Head of caudate nucleus (tissue), 42 donors: ENCODE data around the gene EPHX1.
"Not testable (repeated sequence)": the region's sequence is repeated elsewhere in the genome, so short reads cannot be mapped to it uniquely, and the experiment has no call there.

Experiments used
- DNase-seq, 42 donors: peaks; one replicate each; pipeline versions ENCODE4 v3.0.0 to v3.0.0-alpha.2; 2020 to 2021; ENCODE audit warnings: mixed read lengths in 7 of 42
- intact Hi-C: fragments of 100-400 bp; cut with DNase I; formaldehyde crosslinking; loops from one replicate; pipeline ENCODE4 v1.15.0; 2022

Gene EPHX1

DNA sequence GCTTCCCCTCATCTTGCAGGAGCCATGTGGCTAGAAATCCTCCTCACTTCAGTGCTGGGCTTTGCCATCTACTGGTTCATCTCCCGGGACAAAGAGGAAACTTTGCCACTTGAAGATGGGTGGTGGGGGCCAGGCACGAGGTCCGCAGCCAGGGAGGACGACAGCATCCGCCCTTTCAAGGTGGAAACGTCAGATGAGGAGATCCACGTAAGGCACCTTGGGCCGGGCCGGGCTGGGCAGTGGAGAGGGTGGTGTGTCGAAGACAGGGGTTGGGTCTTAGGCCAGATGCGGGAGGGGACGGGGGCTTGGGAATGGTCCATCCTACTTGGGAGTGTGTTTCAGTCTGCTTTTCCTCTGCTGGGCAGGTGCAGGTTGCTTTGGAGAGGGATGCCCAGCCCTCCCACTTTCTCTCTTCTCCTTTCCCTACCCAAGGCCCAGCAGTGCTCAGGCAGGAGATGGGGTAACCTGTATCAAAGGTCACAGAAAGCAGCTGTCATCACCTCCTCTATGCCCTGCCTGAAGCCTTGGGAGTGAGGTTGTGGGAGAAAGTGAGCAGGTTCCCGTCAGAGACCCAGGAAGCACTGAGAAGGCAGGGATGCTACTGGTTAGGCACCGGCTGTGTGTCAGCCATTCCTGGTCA is 18.9 kb downstream of the EPHX1 start:
- DNase-seq, result no peak
- intact Hi-C loops, result no loop called here

DNA sequence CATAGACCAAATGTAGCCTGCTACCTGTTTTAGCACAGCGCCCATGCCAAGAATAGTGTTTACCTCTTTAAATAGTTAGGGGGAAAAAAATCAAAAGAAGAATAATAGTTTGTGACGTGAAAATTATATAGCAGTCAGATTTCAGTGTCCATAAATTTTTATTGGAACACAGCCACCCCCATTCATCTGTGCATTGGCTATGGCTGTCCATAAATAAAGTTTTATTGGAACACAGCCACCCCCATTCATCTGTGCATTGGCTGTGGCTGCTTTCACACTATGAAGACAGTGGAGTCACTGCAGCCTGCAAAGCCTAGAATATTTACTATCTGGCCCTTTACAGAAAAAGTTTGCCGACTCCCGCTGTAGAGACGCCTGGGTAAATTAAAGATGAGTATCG is 20.9 kb downstream of the EPHX1 start:
- intact Hi-C loops, result no loop called here
- DNase-seq, result no peak

GRCh38 chr1:225834417-225835329 is 24.7 kb downstream of the EPHX1 start:
- DNase-seq, result peak in 1 of 42 donors; percentile 44
- intact Hi-C loops, result no loop called here

- DNase-seq, result no peak
- intact Hi-C loops, result no loop called here
These were observed 25.9 kb downstream of the EPHX1 start for GRCh38 chr1:225835856-225836255.

DNA sequence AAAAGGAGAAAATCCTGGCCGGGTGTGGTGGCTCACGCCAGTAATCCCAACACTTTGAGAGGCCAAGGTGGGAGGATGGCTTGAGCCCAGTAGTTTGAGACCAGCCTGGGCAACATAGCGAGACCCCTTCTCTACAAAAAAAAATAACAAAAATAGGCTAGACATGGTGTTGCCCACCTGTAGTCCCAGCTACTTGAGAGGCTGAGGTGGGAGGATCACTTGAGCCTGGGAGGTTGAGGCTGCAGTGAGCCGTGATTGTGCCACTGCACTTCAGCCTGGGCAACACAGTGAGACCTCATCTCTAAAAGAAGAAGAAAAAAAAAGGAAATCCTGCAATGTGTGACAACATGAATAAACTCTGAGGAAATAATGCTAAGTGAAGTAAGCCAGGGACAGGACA is 26.4 kb downstream of the EPHX1 start:
- DNase-seq, intact Hi-C loops: not testable (repeated sequence)

DNA sequence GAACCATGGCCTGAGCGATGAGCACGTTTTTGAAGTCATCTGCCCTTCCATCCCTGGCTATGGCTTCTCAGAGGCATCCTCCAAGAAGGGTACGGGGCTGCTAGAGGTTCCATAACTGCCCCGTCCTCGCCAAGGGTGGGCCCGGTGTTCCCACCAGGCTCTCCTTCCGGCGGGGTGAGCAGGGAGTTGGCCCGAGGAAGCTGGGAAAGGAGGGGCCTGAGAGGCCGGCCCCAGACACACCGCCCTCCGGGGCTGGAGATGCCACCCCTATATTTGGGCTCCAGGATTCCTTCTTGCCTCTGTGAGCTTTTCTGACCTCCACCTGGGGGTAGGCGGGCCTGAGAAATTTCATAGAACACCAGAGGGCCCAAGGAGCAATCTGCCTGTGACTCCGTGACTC is 28.9 kb downstream of the EPHX1 start:
- intact Hi-C loops, result no loop called here
- DNase-seq, result no peak

DNA sequence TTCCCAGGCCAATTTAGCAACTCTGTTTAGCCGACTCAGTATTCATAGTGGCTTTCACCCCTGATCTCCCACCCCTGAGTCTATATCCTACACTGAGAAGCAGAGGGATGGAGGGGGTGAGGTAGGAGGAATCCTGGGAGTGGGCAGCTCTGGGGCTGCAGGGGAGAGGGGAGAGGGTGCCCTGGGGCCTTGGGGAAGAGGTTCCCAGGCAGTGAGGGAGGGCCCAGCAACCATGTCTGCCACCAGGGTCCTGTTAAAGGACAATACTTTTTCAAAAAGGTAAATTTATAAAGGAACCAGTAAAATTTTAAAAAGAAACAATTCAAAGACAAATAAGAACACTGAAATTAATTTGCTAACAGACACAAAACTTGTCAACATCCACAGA is 30.3 kb downstream of the EPHX1 start:
- DNase-seq, result no peak
- intact Hi-C loops, result no loop called here

DNA sequence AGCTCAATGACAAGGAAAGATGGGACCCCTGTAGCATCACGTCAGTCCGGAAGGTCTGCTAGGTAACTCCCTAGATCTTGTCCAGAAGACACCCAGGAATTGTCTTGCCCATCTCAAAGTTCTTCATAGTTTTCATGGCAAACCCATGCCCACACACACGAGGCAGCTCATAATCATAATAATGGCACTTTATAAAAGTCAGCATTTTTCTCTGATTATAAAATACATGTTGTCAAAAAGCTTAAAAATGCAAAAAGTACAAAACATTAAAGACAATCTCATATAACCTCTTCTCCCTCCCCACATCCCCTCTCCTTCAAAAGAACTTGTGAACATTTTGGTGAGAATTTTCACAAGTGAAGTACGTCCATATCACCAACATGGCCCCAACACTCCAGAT is 30.8 kb downstream of the EPHX1 start:
- DNase-seq, result no peak
- intact Hi-C loops, result no loop called here

DNA sequence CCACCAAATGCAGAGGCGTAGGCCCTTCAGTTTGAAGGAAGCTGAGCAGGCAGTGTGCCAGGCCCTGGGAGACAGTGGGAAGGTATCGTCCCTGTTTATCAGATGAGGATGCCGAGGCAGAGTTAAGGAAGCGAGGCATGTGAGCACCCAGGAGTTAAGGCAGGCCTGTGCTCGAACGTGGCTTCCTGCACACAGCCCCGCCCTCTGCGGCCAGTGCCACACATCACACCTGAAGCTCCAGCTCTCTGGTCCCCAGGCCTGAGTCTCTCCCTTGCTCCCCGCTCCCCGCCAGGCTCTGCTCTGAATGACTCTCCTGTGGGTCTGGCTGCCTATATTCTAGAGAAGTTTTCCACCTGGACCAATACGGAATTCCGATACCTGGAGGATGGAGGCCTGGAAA is 32.1 kb downstream of the EPHX1 start:
- no peak for DNase-seq
- intact Hi-C loops, result no loop called here

- intact Hi-C loops, result no loop called here
- DNase-seq, result no peak
These were observed 33.0 kb downstream of the EPHX1 start for GRCh38 chr1:225842788-225843425.

DNA sequence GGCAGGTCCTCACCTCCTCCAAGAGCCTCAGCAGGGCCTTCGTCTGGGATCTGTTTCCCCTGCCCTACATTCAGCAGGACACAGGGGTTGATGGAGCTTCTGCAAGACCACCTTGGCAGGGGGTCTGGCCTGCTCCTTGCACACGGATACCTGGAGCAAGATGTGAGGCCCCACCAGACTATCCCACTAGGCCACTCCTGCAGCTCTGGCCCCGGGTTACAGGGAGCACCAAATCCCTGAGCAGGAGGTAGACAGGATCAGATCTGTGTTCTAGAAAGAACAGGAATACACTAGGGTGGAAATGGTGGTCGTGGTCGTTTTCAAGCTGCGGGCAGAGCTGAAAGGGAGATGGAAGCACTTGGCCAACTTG is 33.5 kb downstream of the EPHX1 start:
- intact Hi-C loops, result no loop called here

GRCh38 chr1:225844236-225845061 is 34.5 kb downstream of the EPHX1 start:
- intact Hi-C loops, result no loop called here
- peak in 4 of 42 donors; percentile 33 to 56 (median 40) for DNase-seq

More for the DNA sequence above, 33.5 kb downstream of the EPHX1 start:
- DNase-seq, result no peak

DNA sequence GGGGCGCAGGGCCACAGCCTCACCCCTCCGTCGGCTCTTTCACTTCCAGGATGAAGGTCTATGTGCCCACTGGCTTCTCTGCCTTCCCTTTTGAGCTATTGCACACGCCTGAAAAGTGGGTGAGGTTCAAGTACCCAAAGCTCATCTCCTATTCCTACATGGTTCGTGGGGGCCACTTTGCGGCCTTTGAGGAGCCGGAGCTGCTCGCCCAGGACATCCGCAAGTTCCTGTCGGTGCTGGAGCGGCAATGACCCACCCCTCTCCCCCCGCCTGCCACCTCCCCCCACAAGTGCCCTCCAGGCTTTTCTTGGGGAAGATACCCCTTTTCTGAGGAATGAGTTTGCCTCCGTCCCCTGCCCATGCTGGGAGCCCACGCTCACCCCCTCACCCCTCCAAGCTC is 35.2 kb downstream of the EPHX1 start:
- intact Hi-C loops, result no loop called here
- DNase-seq, result no peak

GRCh38 chr1:225845571-225846259 is 35.8 kb downstream of the EPHX1 start:
- peak; percentile 33 to 83 (median 59) for DNase-seq
- intact Hi-C loops, result no loop called here

GRCh38 chr1:225846331-225847310 is 36.7 kb downstream of the EPHX1 start:
- intact Hi-C loops, result no loop called here
- DNase-seq, result peak in 6 of 42 donors; percentile 24 to 64 (median 44)

DNA sequence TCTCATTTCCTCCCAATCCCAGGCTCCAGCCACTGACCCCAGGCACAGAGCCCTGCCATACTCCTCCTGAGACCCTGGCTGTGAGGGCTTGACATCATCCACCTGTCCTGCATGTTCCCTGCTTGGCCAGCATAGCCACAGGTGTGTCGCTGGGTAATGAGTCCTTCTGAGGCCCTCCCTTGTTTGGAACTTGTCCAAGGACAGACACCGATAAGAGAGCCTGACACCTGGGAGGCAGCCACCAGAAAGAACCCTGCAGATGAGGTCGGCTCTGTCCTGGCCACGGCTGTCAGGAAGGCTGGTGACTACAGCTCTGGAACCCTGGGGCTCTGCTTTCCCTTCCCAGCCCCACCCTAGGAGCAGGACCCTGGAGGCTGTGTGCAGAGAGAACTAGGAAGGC is 37.7 kb downstream of the EPHX1 start:
- no peak for DNase-seq
- intact Hi-C loops, result no loop called here
